Measurements from ENCODE around the gene PABPN1L.

PABPN1L gene

GRCh38 chr16:88913870-88914269 lies 47.4 kb upstream of the PABPN1L start:
- no peak overlapping the region for H3K4me2 ChIP-seq (ENCODE audit: low read depth, low read length)
- no peak overlapping the region for H3K9ac ChIP-seq (ENCODE audit: low read length)
- H3K79me2 ChIP-seq (ENCODE audit: low read length) = peaks cover 71% of the 10 kb centered on the region
- H3K9me2 ChIP-seq (replicated peaks; ENCODE audit: insufficient read depth, low read length) = no peaks in the 10 kb centered on the region
- no peaks in the 10 kb centered on the region for H3K27me3 ChIP-seq (replicated peaks; ENCODE audit: insufficient read depth, low read length)
- H3K9me3 ChIP-seq (replicated peaks; ENCODE audit: insufficient read depth, low read length) = no peaks in the 10 kb centered on the region
- no peaks in the 10 kb centered on the region for H3K4me1 ChIP-seq (ENCODE audit: low read length)
- H3K4me3 ChIP-seq (ENCODE audit: low read length) = no peak overlapping the region
- H3K27ac ChIP-seq (ENCODE audit: low read length) = no peak overlapping the region
- TF ChIP-seq EZH2 (optimal IDR thresholded peaks at IDR 0.05; ENCODE audit: low read depth, low read length) (no peak), EZH2phosphoT487 (IDR thresholded peaks at IDR 0.05; ENCODE audit: low read length) (no peak), CTCF (IDR thresholded peaks at IDR 0.05; ENCODE audit: low read length) (no peak)
- no peaks in the 10 kb centered on the region for H3K36me3 ChIP-seq (replicated peaks; ENCODE audit: insufficient read depth, low read length)
- H3F3A ChIP-seq (ENCODE audit: insufficient read depth, low read length) = no peaks in the 10 kb centered on the region
- H2AFZ ChIP-seq (ENCODE audit: low read length) = no peak overlapping the region
- no peaks in the 10 kb centered on the region for H4K20me1 ChIP-seq (ENCODE audit: insufficient read depth, low read length)
- DNase-seq = no peak

DNA sequence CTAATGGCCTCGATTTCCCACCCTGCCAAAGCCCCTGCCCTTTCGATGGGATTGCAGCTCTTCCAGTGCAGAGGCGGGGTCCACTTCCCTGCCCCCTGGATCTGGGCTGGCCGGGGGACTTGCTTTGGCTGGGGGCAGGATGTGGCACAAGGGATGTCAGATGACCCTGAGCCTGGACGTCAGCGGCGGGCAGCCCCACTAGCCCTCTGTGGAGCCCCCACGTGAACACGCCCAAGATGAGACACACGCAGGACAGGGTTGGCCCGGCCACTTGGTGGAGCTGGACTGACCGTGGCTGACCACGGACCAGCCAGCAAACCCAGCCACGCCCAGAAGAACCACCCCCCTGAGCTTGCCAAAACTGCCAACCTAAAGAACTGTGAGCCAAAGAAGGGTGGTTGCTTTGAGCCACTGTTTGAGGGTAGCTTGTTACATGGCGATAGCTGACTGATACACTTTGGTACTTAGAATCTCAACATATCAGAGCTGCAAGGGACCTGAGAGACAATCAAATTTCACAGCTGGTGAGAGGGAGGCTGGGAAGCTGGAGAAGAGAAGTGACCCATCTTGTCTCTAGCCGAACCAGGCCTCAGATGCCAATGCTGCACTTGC lies 46.6 kb upstream of the PABPN1L start:
- no peak overlapping the region for H3K9ac ChIP-seq (ENCODE audit: low read length)
- no peak overlapping the region for H3K4me3 ChIP-seq (ENCODE audit: low read length)
- H3K79me2 ChIP-seq (ENCODE audit: low read length) = peaks cover 69% of the 10 kb centered on the region
- no peak for DNase-seq
- H3K36me3 ChIP-seq (replicated peaks; ENCODE audit: insufficient read depth, low read length) = no peaks in the 10 kb centered on the region
- no peaks in the 10 kb centered on the region for H4K20me1 ChIP-seq (ENCODE audit: insufficient read depth, low read length)
- no peaks in the 10 kb centered on the region for H3K27me3 ChIP-seq (replicated peaks; ENCODE audit: insufficient read depth, low read length)
- no peaks in the 10 kb centered on the region for H3K9me2 ChIP-seq (replicated peaks; ENCODE audit: insufficient read depth, low read length)
- no peaks in the 10 kb centered on the region for H3K9me3 ChIP-seq (replicated peaks; ENCODE audit: insufficient read depth, low read length)
- TF ChIP-seq CTCF (IDR thresholded peaks at IDR 0.05; ENCODE audit: low read length) (no peak), EZH2phosphoT487 (IDR thresholded peaks at IDR 0.05; ENCODE audit: low read length) (no peak), EZH2 (optimal IDR thresholded peaks at IDR 0.05; ENCODE audit: low read depth, low read length) (no peak)
- H3K4me2 ChIP-seq (ENCODE audit: low read depth, low read length) = no peak overlapping the region
- H3K27ac ChIP-seq (ENCODE audit: low read length) = no peak overlapping the region
- H3K4me1 ChIP-seq (ENCODE audit: low read length) = no peaks in the 10 kb centered on the region
- H2AFZ ChIP-seq (ENCODE audit: low read length) = no peak overlapping the region
- no peaks in the 10 kb centered on the region for H3F3A ChIP-seq (ENCODE audit: insufficient read depth, low read length)

- Histone ChIP-seq H3K79me2 (ENCODE audit: low read length) (peaks cover 73% of the 10 kb centered on the region), H3K36me3 (replicated peaks; ENCODE audit: insufficient read depth, low read length) (no peaks in the 10 kb centered on the region), H3F3A (ENCODE audit: insufficient read depth, low read length) (no peaks in the 10 kb centered on the region), H2AFZ (ENCODE audit: low read length) (no peak overlapping the region), H3K27me3 (replicated peaks; ENCODE audit: insufficient read depth, low read length) (no peaks in the 10 kb centered on the region), H4K20me1 (ENCODE audit: insufficient read depth, low read length) (no peaks in the 10 kb centered on the region), H3K4me2 (ENCODE audit: low read depth, low read length) (no peak overlapping the region), H3K9ac (ENCODE audit: low read length) (no peak overlapping the region), H3K4me3 (ENCODE audit: low read length) (no peak overlapping the region), H3K4me1 (ENCODE audit: low read length) (no peaks in the 10 kb centered on the region), H3K9me3 (replicated peaks; ENCODE audit: insufficient read depth, low read length) (no peaks in the 10 kb centered on the region), H3K27ac (ENCODE audit: low read length) (no peak overlapping the region), H3K9me2 (replicated peaks; ENCODE audit: insufficient read depth, low read length) (no peaks in the 10 kb centered on the region)
- DNase-seq = no peak
- no peak for TF ChIP-seq EZH2 (optimal IDR thresholded peaks at IDR 0.05; ENCODE audit: low read depth, low read length)
- no peak for TF ChIP-seq EZH2phosphoT487 (IDR thresholded peaks at IDR 0.05; ENCODE audit: low read length)
- TF ChIP-seq CTCF (IDR thresholded peaks at IDR 0.05; ENCODE audit: low read length) = no peak
These were observed 46.1 kb upstream of the PABPN1L start for GRCh38 chr16:88912556-88912955.

Data from MM.1S (cell line).